Measurements from ENCODE around the gene TMCO4. TPM values are rescaled to one million over a fixed set of nuclear protein-coding genes. Genes with fewer than 3 reads are reported as not detected.
A peak's percentile ranks its signal among the peaks of the same experiment; 100 is the strongest.

TMCO4 gene
- total RNA-seq, 2 donors from 2014 or later = 26.9 to 44.1 TPM

GRCh38 chr1:19645411-19646251 is 154.1 kb downstream of the TMCO4 start:
- Histone ChIP-seq H3K9me3 (no peaks in the 10 kb centered on the region), H3K9ac (ENCODE audit: low read depth in 2 of 2, low read length in 2 of 2) (peak overlapping the region; percentile 94 to 99), H3K4me3 (peak overlapping the region; percentile 59), H3K27ac (peak overlapping the region; percentile 86), H3K36me3 (no peaks in the 10 kb centered on the region), H3K27me3 (no peaks in the 10 kb centered on the region), H3K4me1 (peaks cover 36% of the 10 kb centered on the region)
- TF ChIP-seq CTCF (IDR thresholded peaks at IDR 0.05) = no peak
- intact Hi-C loops (cut with DNase I) = no loop called here
- DNase-seq = peak; percentile 48

- intact Hi-C loops (cut with DNase I) = loop anchor here (5.0 kb wide), 1 partner anchor 48 kb away; a partner anchor contains a TSS
- Histone ChIP-seq H3K36me3 (no peaks in the 10 kb centered on the region), H3K27ac (peak overlapping the region; percentile 86), H3K4me1 (peaks cover 34% of the 10 kb centered on the region), H3K4me3 (peak overlapping the region; percentile 59), H3K27me3 (no peaks in the 10 kb centered on the region), H3K9ac (ENCODE audit: low read depth in 2 of 2, low read length in 2 of 2) (peak overlapping the region; percentile 94 to 99), H3K9me3 (no peaks in the 10 kb centered on the region)
- DNase-seq = peak; percentile 60
- TF ChIP-seq CTCF (IDR thresholded peaks at IDR 0.05) = no peak
These were observed 154.9 kb downstream of the TMCO4 start for GRCh38 chr1:19644681-19645410.

- peaks cover 34% of the 10 kb centered on the region for H3K4me1 ChIP-seq
- H3K27ac ChIP-seq = peak overlapping the region; percentile 86
- H3K9me3 ChIP-seq = no peaks in the 10 kb centered on the region
- peak overlapping the region; percentile 94 to 99 for H3K9ac ChIP-seq (ENCODE audit: low read depth in 2 of 2, low read length in 2 of 2)
- DNase-seq = no peak
- H3K36me3 ChIP-seq = no peaks in the 10 kb centered on the region
- intact Hi-C loops (cut with DNase I) = loop anchor here (5.0 kb wide), 1 partner anchor 47 kb away; a partner anchor contains a TSS
- H3K4me3 ChIP-seq = peak overlapping the region; percentile 59
- no peak for TF ChIP-seq CTCF (IDR thresholded peaks at IDR 0.05)
- H3K27me3 ChIP-seq = no peaks in the 10 kb centered on the region
These were observed 155.4 kb downstream of the TMCO4 start for GRCh38 chr1:19644395-19644680.

- no peaks in the 10 kb centered on the region for H3K27me3 ChIP-seq
- no peaks in the 10 kb centered on the region for H3K36me3 ChIP-seq
- peak; percentile 82 for DNase-seq
- no peak for TF ChIP-seq CTCF (IDR thresholded peaks at IDR 0.05)
- peak within 1 kb of the TSS; percentile 94 to 99 for H3K9ac ChIP-seq (ENCODE audit: low read depth in 2 of 2, low read length in 2 of 2)
- H3K27ac ChIP-seq = peak within 1 kb of the TSS; percentile 91
- peaks cover 34% of the 10 kb centered on the region for H3K4me1 ChIP-seq
- no peaks in the 10 kb centered on the region for H3K9me3 ChIP-seq
- peak within 1 kb of the TSS; percentile 59 for H3K4me3 ChIP-seq
- intact Hi-C loops (cut with DNase I) = loop anchor here (5.0 kb wide), 1 partner anchor 46 kb away; a partner anchor contains a TSS
These were observed 155.9 kb downstream of the TMCO4 start, which contains the start of gene NBL1 for GRCh38 chr1:19643602-19644394. TSS of gene NBL1 (plus strand) at chr1:19644311. CDS start at chr1:19655031, 10,720 bp downstream.

GRCh38 chr1:19643121-19643520 is 156.6 kb downstream of the TMCO4 start:
- Histone ChIP-seq H3K4me3 (peak overlapping the region; percentile 48), H3K9me3 (no peaks in the 10 kb centered on the region), H3K27ac (peak overlapping the region; percentile 91), H3K36me3 (no peaks in the 10 kb centered on the region), H3K4me1 (peaks cover 31% of the 10 kb centered on the region), H3K9ac (ENCODE audit: low read depth in 2 of 2, low read length in 2 of 2) (peak overlapping the region; percentile 94 to 96), H3K27me3 (no peaks in the 10 kb centered on the region)
- intact Hi-C loops (cut with DNase I) = loop anchor here (5.0 kb wide), 1 partner anchor 46 kb away; a partner anchor contains a TSS
- peak; percentile 92 for DNase-seq
- TF ChIP-seq CTCF (IDR thresholded peaks at IDR 0.05) = peak; percentile 41
